NK-92 treated with Interleukin-12 subunit alpha and Interleukin-12 subunit beta, amount 100 ng/mL, for 24 hours (cell line): ENCODE results near the gene APPL1.
"Not testable (repeated sequence)": the region's sequence is repeated elsewhere in the genome, so short reads cannot be mapped to it uniquely, and the experiment has no call there.

Experiments
- DNase-seq: peaks from one replicate; lab custom pipeline; 2025; lab: John Stamatoyannopoulos, UW

The APPL1 gene

DNA sequence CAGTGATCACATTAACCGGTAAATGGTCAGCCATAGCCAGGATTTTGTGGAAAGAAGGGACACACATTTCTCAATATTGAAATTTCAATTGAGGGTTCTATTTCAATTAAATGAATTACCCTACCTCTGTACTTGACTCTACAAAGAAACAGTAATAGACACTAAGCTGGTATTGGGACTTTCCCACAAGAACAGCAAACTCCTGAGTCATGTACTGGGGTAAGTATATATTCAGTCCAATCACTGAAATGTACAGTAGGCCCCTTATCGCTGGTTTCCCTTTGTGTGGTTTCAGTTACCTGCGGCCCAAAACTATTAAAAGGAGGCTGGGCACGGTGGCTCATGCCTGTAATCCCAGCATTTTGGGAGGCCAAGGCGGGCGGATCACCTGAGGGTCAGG, 47.3 kb downstream of the APPL1 start:
- no peak for DNase-seq

DNA sequence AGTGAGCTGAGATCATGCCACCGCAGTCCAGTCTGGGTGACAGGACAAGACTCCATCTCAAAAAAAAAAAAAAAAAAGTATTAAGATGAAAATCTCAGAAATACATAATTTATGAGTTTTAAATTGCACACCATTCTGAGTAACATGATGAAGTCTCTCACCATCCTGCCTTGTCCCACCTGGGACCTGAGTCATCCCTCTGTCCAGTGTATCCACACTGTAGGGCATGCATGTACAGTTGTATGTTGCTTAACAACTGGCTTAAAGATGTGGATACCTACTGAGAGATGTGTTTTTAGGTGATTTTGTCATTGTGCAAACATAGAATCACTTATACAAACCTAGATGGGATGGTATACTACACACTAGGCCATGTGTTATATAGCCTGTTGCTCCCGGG, 47.9 kb downstream of the APPL1 start:
- no peak for DNase-seq

DNA sequence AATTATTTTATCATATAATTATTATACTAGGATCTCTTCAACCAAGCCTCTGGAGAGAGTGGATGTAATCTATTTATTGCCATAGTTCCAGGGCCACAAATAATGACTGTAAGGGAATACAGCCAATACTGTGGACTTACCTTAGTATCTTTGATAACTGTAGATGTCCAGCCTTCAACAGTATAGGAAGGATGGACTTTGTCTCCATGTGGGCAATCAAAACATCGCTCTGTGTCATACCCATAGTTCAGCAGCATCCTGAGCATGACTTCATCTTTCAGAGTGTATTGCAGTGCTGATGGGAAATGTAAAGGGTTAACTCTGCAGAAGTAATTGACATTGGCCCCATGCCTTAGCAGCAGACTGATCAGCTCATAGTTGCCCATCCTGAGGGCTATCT, 50.7 kb downstream of the APPL1 start:
- no peak for DNase-seq

DNA sequence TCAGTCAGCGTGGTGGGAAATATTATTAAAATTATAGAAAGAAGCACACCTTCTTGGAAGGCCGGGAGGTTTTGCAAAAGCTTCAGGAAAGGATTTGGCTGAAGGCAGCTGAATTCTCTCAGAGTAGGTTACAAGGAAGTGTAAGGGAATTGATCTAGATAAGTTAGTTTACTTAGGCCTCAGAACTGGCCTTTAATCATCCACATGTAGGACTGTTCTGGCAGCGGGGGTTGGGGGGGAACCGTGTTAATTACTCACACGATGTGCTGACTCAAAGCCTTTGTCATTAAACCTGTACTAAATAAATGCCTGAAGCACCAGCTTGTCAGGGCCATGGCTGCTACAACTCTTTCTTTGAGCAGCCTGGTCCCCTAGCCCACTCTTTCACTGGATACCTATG, 52.2 kb downstream of the APPL1 start:
- DNase-seq, result no peak

DNA sequence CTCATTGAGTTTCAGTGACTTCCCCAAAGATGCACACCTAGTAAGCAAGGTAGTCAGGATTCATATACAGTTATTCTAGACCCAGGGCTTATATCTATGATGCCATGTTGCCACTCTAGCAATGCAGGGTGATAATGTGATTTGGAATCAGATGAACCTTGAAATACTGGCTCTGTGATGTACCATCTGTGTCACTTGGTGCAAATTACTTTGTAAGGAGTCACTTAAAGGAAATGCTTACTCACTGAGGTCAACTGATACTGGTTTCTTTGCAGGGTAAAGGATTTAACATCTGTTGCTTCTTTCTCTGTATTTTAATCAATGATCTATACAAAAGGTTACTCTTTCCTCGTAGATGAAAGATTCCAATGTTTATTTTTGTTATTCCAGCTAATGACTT, 54.2 kb downstream of the APPL1 start:
- DNase-seq, result no peak

DNA sequence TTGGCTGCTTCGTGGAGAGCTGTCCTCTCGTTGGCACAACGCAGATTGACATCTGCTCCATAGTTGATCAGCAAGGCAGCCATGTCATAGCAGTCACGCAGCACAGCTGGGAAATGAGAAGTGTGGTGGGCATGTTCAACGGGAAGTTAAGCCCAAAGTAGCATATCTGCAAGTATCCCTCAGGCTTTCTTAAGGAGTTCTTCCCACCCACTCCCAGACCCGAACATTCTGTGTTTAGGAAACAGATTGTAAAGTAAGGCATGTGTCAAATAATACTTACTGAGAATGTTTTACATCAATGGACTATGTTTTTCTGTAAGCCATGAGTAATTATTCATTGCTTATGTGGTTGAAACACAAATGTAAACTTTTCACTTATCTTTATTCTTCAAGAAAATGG, 55.8 kb downstream of the APPL1 start:
- DNase-seq, result no peak

DNA sequence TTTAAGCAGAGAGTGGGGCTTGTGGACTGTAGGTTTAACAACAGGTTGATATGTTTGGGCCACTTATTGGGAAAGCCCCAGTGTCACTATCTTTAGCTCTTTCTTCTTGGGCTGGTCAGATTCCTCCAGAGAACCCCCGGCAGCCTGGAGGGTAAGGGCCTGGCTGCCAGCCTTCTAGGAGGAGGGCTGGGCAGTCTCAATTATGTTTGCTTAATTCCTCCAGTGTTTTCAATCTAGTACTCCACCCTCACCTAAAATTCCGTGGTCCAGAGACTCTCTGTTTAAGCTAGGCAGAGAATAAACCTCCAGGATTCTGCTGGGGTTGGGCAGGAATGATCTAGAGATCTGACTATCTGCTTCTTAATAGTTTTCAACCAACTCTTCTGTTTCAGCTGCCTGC, 59.7 kb downstream of the APPL1 start:
- DNase-seq, result no peak

DNA sequence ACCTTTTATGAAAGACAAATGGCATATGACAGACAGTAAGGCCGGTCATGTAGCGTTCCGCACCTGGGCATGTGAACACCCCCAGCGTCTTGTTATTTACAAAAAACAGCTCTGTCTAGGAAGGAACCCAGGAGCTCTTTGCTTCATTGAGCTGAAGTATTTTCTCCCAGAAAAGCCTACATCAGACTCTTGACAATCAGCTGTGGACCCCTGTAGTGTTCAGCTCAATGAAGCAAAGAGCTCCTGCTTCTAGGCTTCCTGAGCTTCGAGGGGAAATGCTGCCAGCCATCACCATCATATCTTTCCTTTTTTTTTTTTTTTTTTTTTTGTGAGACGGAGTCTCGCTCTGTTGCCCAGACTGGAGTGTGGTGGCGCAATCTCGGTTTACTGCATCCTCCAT, 60.9 kb downstream of the APPL1 start:
- no peak for DNase-seq

DNA sequence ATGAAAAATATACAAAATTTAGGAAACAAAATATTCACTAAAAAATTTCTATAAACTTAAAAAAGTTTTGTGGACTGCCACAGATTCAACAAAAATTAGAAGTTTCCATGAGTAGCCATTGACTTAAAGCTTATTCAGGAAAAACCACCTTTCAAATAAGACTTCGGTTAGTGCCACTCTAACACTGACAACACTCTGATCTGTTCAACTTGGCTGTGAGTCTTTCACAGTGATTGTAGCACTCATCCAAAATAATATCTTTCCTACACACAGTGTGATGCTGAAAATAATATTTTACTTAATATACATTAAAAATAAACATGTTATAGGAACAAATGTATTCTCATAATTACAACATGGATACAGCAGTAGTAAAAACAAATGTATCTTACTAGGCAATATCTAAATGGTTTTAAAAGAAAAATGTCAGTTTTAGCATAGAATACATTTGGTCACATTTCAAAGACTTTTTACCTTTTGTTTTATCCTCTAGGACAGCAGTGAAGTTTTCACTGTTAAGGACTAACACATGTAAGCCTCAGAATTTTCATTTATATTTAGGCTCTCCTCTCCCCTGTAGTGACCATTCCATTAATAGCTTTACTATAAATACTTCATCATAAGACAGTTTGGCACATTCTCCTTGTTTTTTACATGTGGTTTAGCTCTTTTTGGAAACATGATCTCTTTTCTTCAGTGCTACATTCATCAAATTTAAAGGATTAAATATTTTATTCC, 64.8 kb downstream of the APPL1 start, which contains the start of gene ASB14:
ASB14 (minus strand) TSS at position 527 of the 738 bp plus-strand sequence. CDS start 652 bp downstream, outside the sequence.
- no peak for DNase-seq

DNA sequence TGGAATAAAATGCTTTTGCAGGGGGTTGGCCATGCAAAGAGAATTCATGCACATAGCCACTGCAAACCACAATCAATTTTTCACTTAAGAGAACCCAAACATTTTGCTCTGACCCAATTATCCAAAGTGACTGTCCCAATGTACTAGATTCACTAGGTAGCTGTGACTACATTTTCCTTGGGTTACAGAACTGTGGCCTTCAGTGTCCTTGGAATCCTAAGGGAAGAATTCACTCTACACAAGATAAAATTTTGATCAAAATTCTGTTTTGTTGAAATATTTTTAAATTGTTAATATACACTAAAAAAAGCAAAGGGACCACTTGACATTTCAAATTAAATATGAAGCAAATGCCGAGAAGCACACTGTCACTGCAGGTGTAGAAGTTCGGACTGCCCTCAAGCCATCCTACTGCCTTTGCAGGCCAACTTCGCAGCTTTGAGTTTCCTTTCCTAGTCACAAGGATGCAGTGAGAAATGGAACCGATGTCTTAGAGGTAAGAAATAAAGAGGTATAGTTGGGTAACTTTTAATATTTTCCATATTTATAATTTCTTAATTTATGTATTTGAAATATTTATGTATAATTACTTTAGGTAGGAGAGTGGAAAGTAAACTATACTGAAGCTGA, 65.5 kb downstream of the APPL1 start:
- DNase-seq, result no peak

DNA sequence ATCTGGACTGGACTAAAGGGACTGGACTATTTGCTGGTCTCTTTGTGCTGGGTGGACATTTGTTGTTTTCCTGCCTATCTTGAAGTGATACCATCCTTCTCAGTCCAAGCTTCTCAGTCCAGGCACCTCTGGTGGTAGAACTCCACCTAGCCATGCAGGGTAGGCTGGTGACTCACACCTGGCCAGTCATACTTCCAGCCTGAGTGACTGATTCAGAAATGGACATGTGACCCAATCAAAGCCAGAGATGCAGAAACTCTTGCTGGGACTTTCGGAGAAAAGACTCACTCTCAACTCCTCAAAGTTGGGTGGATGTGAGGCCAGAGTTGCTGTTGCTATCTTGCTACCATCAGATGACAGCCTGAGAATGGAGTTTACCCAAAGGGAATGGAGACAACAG, 70.5 kb downstream of the APPL1 start:
- DNase-seq, result no peak

DNA sequence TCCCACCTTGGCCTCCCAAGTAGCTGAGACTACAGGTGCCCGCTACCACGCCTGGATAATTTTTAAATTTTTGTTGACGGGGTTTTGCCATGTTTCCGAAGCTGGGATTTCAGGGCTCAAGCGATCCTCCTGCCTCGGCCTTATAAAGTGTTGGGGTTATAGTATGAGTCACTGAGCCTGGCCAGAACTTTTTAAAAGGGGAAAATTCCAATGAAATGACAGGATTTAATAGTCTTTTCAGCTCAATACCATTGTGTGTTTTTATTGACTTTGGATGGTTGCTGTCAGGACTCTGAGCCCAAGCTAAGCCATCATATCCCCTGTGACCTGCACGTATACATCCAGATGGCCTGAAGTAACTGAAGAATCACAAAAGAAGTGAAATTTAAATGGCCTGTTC, 76.0 kb downstream of the APPL1 start:
- not testable (repeated sequence) for DNase-seq

DNA sequence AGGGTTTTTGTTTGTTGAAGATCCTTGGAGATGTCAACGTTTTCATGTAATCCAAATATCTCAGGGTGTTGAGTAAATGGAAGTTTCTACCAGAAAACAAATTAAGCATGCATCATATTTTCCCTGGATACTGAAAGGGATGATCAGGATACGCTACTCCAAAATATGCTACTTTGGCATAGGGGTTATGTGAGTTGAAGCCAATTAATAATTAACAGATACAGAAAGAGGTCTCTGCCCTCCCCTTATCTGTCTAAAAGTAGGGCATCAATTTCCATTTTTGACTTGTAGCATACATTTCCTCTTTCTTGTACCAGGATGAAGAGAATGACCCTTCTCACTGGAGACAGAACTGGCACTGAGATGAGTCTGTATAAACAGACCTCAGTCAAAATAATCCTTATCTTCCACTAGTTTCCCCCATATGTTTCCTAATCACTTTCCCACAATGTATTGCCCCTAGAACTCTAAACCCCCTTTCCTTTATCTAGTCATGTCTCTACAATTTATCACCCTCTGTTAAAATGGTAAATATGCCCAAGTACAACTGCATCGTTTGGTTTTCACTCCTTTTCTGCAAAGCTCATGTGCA, 82.3 kb downstream of the APPL1 start:
- DNase-seq, result no peak

DNA sequence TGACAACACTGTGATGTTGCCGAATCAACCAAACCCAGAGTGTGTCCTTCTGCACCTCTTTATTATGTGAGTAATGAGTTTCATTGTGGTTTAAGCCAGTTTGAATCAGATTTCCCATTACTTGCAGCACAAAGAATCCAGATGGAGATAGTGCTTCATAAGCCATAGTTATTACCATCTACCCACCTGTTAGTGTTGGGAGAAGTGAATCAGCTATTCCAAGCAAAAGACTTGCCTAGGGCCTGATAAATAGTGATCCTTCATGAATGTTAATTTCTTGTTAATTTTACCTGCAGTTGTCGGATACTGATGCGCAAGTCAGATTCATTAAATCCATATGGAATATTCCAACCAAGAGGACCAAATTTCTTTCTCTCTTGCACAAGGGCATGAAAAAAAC, 86.7 kb downstream of the APPL1 start:
- no peak for DNase-seq
